ENCODE measurements around the gene HSBP1.

DNA sequence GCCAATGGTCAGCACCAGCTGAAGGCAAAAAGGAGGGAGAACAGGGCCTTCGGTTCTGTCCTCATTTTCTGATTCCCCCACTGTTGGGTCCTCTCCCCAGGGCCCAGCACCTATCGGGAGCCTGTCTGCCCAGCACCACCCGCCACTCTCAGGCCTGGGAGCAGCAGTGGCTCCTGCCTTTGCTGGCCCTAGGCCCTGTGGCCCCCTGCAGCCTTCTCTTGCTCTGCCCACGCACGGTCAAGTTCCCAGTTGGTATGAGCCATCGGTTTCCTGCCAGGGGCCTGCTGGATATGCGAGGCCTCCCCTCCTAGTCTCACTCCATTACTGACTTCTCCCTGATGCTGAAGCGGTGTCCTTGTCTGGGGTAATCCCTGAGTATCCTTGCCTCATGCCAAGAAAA, 37.5 kb downstream of the HSBP1 start:
- TF ChIP-seq, protein P1, sequence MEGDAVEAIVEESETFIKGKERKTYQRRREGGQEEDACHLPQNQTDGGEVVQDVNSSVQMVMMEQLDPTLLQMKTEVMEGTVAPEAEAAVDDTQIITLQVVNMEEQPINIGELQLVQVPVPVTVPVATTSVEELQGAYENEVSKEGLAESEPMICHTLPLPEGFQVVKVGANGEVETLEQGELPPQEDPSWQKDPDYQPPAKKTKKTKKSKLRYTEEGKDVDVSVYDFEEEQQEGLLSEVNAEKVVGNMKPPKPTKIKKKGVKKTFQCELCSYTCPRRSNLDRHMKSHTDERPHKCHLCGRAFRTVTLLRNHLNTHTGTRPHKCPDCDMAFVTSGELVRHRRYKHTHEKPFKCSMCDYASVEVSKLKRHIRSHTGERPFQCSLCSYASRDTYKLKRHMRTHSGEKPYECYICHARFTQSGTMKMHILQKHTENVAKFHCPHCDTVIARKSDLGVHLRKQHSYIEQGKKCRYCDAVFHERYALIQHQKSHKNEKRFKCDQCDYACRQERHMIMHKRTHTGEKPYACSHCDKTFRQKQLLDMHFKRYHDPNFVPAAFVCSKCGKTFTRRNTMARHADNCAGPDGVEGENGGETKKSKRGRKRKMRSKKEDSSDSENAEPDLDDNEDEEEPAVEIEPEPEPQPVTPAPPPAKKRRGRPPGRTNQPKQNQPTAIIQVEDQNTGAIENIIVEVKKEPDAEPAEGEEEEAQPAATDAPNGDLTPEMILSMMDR (IDR thresholded peaks at IDR 0.05; ENCODE audit: low read depth, low read length), result no peak
- no peak for TF ChIP-seq POLR2A (IDR thresholded peaks at IDR 0.05; ENCODE audit: extremely low read depth, insufficient read length)

Measured in NB4 (cell line).